ENCODE measurements around the gene PIK3R2. TPM values are rescaled to one million over a fixed set of nuclear protein-coding genes. Genes with fewer than 3 reads are reported as not detected.

The PIK3R2 gene
- total RNA-seq = 8.2 and 46.5 TPM in 2 replicates

DNA sequence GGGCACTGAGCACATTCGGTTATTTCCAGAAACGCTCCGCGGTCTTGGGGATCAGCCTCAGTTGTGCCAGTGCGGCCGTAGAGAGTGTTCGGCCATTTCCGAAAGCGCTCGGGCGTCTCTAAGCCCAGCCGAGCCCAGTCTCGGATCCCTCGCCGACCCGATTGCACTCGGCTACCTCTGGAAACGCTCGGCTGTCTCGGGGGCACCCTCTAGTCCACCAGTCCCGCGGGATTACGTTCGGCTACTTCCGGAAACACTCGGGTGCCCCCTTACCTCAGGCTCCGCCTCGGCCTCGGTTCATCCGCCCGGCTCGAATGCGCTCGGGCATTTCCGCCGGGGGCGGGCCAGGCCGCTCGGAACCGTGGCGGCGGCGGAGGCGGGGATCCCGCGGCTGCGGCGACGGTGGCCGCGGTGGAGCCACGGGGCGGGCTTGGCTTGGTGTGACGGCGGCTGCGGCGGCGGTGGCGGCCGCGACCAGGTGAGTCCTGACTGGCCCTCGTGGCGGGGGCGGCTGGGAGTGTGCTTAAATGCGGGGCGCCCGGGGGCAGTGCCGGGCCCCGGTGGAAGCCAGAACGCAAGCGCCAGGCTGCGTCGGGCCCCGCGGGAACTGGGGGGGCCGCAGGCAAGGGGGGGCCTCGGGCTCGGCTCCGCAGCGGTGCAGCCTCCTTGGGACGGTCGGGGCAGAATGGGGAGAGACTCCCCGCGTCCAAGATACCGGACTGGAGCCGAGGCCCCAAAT, at the start of gene PIK3R2:
PIK3R2 (plus strand) TSS at position 347 of the 739 bp plus-strand sequence. CDS start 2,717 bp downstream, outside the sequence.

GRCh38 chr19:18173572-18174288, 20.8 kb downstream of the PIK3R2 start, which contains the start of gene IFI30:
IFI30 (plus strand) TSS chr19:18173813; CDS start chr19:18173842, 29 bp downstream.

GRCh38 chr19:18192673-18193387, 39.9 kb downstream of the PIK3R2 start, which contains the start of gene MPV17L2:
MPV17L2 (plus strand) TSS chr19:18193218; CDS start chr19:18193282, 64 bp downstream.

DNA sequence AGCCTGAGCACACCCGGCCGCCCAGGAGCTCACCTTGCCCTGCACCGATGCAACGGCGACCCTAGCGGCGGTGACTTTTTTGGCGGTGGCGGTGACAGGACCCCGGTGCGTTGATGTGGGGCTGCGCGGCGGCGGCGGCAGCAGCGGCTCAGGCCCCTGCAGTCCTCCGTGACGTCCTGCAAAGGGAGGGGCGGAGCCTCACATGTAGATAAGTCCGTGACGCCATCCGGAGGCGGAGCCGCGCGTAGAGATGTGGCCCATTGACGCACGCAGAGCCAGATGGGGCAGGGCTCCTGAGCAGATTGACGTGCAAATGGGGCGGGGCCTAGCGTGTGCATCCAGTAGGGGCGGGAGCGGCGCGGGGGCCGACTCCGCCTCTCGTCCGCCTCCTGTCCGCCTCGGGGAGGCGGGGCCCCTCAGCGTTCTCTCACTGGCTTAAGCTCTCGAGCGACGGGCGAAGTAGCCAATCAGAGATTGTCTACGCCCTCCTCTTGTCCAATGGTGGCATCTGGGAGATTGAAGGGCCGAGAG, 51.0 kb downstream of the PIK3R2 start, which contains the start of gene RAB3A:
RAB3A (minus strand) TSS at position 180 of the 531 bp plus-strand sequence. CDS start 1,302 bp downstream, outside the sequence.

Other genes starting within 250 kb of the PIK3R2 start
- 64.6 and 91.0 TPM in 2 replicates for gene CCDC124, start 220.1 kb upstream of the PIK3R2 start, total RNA-seq
- under 0.01 and 0.14 TPM in 2 replicates for gene KCNN1, start 186.1 kb upstream of the PIK3R2 start, total RNA-seq
- 6.2 and 8.4 TPM in 2 replicates for gene ARRDC2, start 145.0 kb upstream of the PIK3R2 start, total RNA-seq
- under 0.01 TPM in 1 of 2 replicates, not detected in the other for gene IL12RB1, start 66.2 kb upstream of the PIK3R2 start, total RNA-seq
- gene MAST3, start 55.4 kb upstream of the PIK3R2 start, total RNA-seq = 1.7 and 5.1 TPM in 2 replicates
- gene IFI30, start 20.6 kb downstream of the PIK3R2 start, total RNA-seq = 28.7 and 36.9 TPM in 2 replicates
- gene MPV17L2, start 40.1 kb downstream of the PIK3R2 start, total RNA-seq = 8.8 and 21.9 TPM in 2 replicates
- gene RAB3A, start 50.9 kb downstream of the PIK3R2 start, total RNA-seq = under 0.01 and 1.4 TPM in 2 replicates
- gene PDE4C, start 73.3 kb downstream of the PIK3R2 start, total RNA-seq = under 0.01 and 0.14 TPM in 2 replicates
- gene IQCN, start 121.3 kb downstream of the PIK3R2 start, total RNA-seq = 0.36 TPM in 1 of 2 replicates, not detected in the other
- gene JUND, start 128.5 kb downstream of the PIK3R2 start, total RNA-seq = 129 and 153 TPM in 2 replicates
- gene LSM4, start 169.9 kb downstream of the PIK3R2 start, total RNA-seq = 114 and 182 TPM in 2 replicates
- gene PGPEP1, start 187.4 kb downstream of the PIK3R2 start, total RNA-seq = 15.3 and 17.4 TPM in 2 replicates
- 172 and 183 TPM in 2 replicates for gene GDF15, start 233.0 kb downstream of the PIK3R2 start, total RNA-seq
- gene LRRC25, start 244.5 kb downstream of the PIK3R2 start, total RNA-seq = 0.07 TPM in 1 of 2 replicates, not detected in the other

All from nasal cavity respiratory epithelium epithelial cell of viscerocranial mucosa (primary cell).